H1 (cell line): ENCODE data around the gene CPM. TPM values are rescaled to one million over a fixed set of nuclear protein-coding genes. Genes with fewer than 3 reads are reported as not detected.

ENCODE experiments used
- BACH1 ChIP-seq: IDR thresholded peaks from 2 replicates; pipeline ENCODE4 v1.6.1; 2012; ENCODE audit warnings: low read length, improper control_type of control experiment
- CBX5 ChIP-seq: fragments of 300-800, 300-1000 bp; sonication (generic); IDR thresholded peaks from 2 replicates; pipeline ENCODE4 v1.7.1; 2016; ENCODE audit warnings: antibody characterized with exemption, low read length, low read depth
- CEBPB ChIP-seq: IDR thresholded peaks from 2 replicates; pipeline ENCODE4 v1.6.1; 2012; ENCODE audit warnings: low read depth, low read length
- CTCF ChIP-seq, 3 experiments: IDR thresholded peaks; 1 replicate in 2 of 3; 2 replicates in 1 of 3; pipeline versions ENCODE4 v1.5.1 to v1.6.1; 2011; ENCODE audit warnings: low read length in 3 of 3, mild to moderate bottlenecking in 3 of 3, inconsistent platforms in 2 of 3, low read depth in 1 of 3, moderate library complexity in 1 of 3; ENCODE audit not compliant: insufficient read depth in 1 of 3; ENCODE audit errors: control extremely low read depth in 1 of 3
- SP2 ChIP-seq: IDR thresholded peaks from 2 replicates; pipeline ENCODE4 v1.6.1; 2012; ENCODE audit warnings: mild to moderate bottlenecking, low read length, inconsistent platforms
- polyA plus RNA-seq, 7 experiments: library from polyadenylated mRNA; depleted of rRNA in 3 of 7; stranded (reverse) in 5 of 7; unstranded in 2 of 7; fragments of >200 nt in 5 of 7; fragments of 200-250 nt in 2 of 7; gene quantifications; 1 replicate in 5 of 7; 2 replicates in 1 of 7; 4 replicates in 1 of 7; pipeline versions ENCODE4 v1.2.1 to v1.2.3, GENCODE V29; 2011 to 2013; ENCODE audit warnings: missing spikeins in 2 of 7, mixed read lengths in 2 of 7
- total RNA-seq: library from RNA; stranded (reverse); fragmentation: NEBNext Ultra II Directional; extraction: Animal tissue kit (Norgen Biotek cat#: 25700); gene quantifications from 2 replicates; pipeline ENCODE4 v1.2.1, GENCODE V29; 2021

Gene CPM
- total and polyA plus RNA-seq, 2 of the 8 experiments (the other 6 are each of a cell fraction or from before 2014, with no cell fraction given) = 0.33 to 3.1 TPM

GRCh38 chr12:68975811-68976210, 42.8 kb upstream of the CPM start (continued):
- TF ChIP-seq CTCF (IDR thresholded peaks at IDR 0.05; ENCODE audit: control extremely low read depth in 1 of 3, insufficient read depth in 1 of 3, low read depth in 1 of 3, low read length in 3 of 3) (no peak), SP2 (no peak), CBX5 (no peak), BACH1 (no peak), CEBPB (no peak)
